Measurements from ENCODE around the gene APEX1. TPM values are rescaled to one million over a fixed set of nuclear protein-coding genes. Genes with fewer than 3 reads are reported as not detected.
A peak's percentile ranks its signal among the peaks of the same experiment; 100 is the strongest.

Gene APEX1
- total RNA-seq, 6 donors from 2014 or later: 81.5 to 134 (median 119) TPM

DNA sequence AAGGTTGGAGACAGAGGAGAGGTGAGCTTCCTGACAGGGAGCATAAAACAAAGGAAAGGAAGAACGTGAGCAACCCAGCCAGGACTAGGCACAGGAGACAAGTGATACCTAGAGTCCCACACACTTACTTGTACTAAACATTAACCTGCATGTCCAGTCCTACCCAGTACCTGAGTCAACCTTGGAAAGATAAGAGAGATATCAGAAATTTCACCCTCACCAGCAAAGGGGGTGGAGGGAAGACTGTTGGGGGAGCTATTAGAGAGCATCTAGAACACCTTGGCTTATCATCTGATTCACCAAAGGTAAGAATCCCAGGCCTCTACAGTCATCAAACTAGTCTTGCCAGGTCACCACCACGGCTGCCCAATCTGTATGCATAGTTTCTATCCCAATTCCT lies 30.2 kb upstream of the APEX1 start:
- WGBS, 2 donors: 30 to 32% methylated on average over 2 of the region's 2 CpGs
- DNase-seq (no peak), ATAC-seq (ENCODE audit: low FRiP score in 2 of 2) (no peak)
- no peak overlapping the region for H3K4me3 ChIP-seq
- no peaks in the 10 kb centered on the region for H3K27me3 ChIP-seq
- TF ChIP-seq POLR2AphosphoS5 (IDR thresholded peaks at IDR 0.05): no peak
- TF ChIP-seq POLR2A (IDR thresholded peaks at IDR 0.05): no peak
- TF ChIP-seq EP300 (IDR thresholded peaks at IDR 0.05): no peak
- TF ChIP-seq, protein P1, sequence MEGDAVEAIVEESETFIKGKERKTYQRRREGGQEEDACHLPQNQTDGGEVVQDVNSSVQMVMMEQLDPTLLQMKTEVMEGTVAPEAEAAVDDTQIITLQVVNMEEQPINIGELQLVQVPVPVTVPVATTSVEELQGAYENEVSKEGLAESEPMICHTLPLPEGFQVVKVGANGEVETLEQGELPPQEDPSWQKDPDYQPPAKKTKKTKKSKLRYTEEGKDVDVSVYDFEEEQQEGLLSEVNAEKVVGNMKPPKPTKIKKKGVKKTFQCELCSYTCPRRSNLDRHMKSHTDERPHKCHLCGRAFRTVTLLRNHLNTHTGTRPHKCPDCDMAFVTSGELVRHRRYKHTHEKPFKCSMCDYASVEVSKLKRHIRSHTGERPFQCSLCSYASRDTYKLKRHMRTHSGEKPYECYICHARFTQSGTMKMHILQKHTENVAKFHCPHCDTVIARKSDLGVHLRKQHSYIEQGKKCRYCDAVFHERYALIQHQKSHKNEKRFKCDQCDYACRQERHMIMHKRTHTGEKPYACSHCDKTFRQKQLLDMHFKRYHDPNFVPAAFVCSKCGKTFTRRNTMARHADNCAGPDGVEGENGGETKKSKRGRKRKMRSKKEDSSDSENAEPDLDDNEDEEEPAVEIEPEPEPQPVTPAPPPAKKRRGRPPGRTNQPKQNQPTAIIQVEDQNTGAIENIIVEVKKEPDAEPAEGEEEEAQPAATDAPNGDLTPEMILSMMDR (IDR thresholded peaks at IDR 0.05): no peak
- peaks cover 2 to 18% (median 12%) of the 10 kb centered on the region in 4 donors for H3K4me1 ChIP-seq
- no peak overlapping the region for H3K27ac ChIP-seq
- H3K36me3 ChIP-seq: no peaks in the 10 kb centered on the region
- no peaks in the 10 kb centered on the region for H3K9me3 ChIP-seq

DNA sequence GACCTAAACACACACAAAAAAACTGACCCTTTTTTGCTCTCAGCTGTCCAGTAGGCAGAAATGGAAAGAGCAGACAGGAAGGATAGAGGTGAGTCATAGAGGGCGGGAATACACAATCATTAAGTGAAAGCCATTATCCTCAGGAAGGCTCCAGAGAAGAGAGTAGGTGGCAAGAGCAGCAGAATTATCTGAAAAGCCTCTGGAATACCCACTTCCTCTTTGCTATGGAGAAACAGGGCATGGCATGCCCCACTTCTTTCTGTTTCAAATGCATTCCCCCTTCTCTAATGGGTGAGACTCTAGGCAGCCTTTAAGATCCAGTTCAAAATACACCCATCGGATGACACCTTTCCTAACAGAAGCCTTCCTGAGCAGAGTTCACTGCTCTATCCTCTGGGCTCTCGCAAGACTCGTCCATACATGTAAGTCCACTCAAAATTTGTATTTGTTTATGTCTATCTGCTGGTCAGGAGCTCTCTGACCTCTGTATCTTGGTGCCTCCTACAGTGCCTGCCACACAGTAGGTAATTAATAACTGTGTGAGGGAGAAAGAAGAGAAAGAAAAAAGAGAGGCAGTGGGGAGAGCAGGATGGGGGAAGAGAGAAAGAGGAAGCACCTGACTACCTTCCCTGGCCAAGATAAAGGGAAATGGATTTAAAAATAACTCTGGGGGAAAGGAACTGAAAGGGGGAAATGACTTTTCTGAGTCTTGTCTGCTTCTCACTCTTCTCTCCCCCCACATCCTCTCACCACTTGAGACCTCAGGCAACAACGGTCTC lies 27.6 kb upstream of the APEX1 start:
- H3K27me3 ChIP-seq: no peaks in the 10 kb centered on the region
- ATAC-seq (ENCODE audit: low FRiP score in 2 of 2) (peak in 1 of 2 donors; percentile 72), DNase-seq (no peak)
- no peaks in the 10 kb centered on the region for H3K36me3 ChIP-seq
- 41 to 46% methylated on average over 5 of the region's 5 CpGs for WGBS, 2 donors
- H3K4me3 ChIP-seq: no peak overlapping the region
- H3K9me3 ChIP-seq: no peaks in the 10 kb centered on the region
- TF ChIP-seq POLR2A (IDR thresholded peaks at IDR 0.05): no peak
- no peak for TF ChIP-seq EP300 (IDR thresholded peaks at IDR 0.05)
- TF ChIP-seq, protein P1 (IDR thresholded peaks at IDR 0.05): no peak
- TF ChIP-seq POLR2AphosphoS5 (IDR thresholded peaks at IDR 0.05): no peak
- H3K27ac ChIP-seq: peak overlapping the region in 2 of 4 donors; percentile 35 to 46
- peaks cover 2 to 24% (median 12%) of the 10 kb centered on the region in 4 donors for H3K4me1 ChIP-seq

DNA sequence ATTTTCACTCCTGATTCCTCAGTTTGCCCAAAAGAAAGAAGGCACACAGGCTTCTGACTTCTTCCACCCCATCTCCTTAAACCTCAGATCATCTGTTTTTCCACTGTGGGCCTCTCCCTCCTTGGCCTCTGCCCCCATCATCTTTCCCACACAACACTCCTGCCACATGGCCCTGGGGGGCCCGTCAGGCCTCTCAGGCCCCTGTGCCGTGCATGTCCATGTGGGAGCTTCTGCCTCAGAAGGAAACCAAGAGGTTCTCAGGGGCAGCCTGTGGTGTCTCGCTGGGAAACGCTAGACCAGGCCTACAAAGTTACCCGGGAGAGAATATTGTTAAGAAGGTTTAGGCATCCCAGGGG lies 27.0 kb upstream of the APEX1 start:
- Histone ChIP-seq H3K4me1 (peaks cover 2 to 24% (median 12%) of the 10 kb centered on the region in 4 donors), H3K27ac (peak overlapping the region in 2 of 4 donors; percentile 35 to 46), H3K4me3 (no peak overlapping the region), H3K27me3 (no peaks in the 10 kb centered on the region), H3K36me3 (no peaks in the 10 kb centered on the region), H3K9me3 (no peaks in the 10 kb centered on the region)
- TF ChIP-seq, protein P1 (IDR thresholded peaks at IDR 0.05): no peak
- TF ChIP-seq POLR2AphosphoS5 (IDR thresholded peaks at IDR 0.05) (no peak), EP300 (IDR thresholded peaks at IDR 0.05) (no peak), POLR2A (IDR thresholded peaks at IDR 0.05) (no peak)
- WGBS, 2 donors: 74 to 87% methylated on average over 5 of the region's 5 CpGs
- no peak for ATAC-seq (ENCODE audit: low FRiP score in 2 of 2)
- DNase-seq: no peak

DNA sequence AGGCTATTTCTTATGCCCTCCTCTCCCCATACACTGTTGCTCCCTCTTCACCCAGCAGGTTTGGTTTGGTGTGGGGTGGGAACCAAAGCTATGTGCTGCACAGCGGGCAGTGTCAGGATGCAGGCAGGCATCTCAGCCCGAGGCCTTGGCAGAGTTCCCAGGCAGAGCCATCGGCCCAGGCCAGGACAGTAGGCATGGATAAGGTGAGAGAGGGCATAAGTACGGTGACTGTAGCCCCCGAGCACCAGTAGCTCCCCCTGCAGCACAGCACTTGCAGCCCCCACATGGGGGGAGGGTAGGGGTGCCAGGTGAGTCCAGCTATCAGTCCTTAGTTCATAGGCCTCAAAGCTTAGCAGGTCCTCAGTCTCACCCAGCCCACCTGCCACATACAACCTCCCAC lies 26.2 kb upstream of the APEX1 start:
- ATAC-seq (ENCODE audit: low FRiP score in 2 of 2) (peak in 1 of 2 donors; percentile 52), DNase-seq (no peak)
- Histone ChIP-seq H3K27me3 (no peaks in the 10 kb centered on the region), H3K4me1 (peaks cover 2 to 24% (median 12%) of the 10 kb centered on the region in 4 donors), H3K36me3 (no peaks in the 10 kb centered on the region), H3K27ac (no peak overlapping the region), H3K4me3 (no peak overlapping the region), H3K9me3 (no peaks in the 10 kb centered on the region)
- TF ChIP-seq POLR2A (IDR thresholded peaks at IDR 0.05) (no peak), EP300 (IDR thresholded peaks at IDR 0.05) (no peak), POLR2AphosphoS5 (IDR thresholded peaks at IDR 0.05) (no peak)
- TF ChIP-seq, protein P1 (IDR thresholded peaks at IDR 0.05): no peak
- WGBS, 2 donors: 57 to 60% methylated on average over 5 of the region's 5 CpGs

Measured in upper lobe of left lung (tissue), 6 donors.